Neural progenitor cell (in vitro differentiated cells): ENCODE measurements around the gene UBE2V1. TPM values are rescaled to one million over a fixed set of nuclear protein-coding genes. Genes with fewer than 3 reads are reported as not detected.

ENCODE experiments used
- DNase-seq: peaks from one replicate; pipeline ENCODE4 v3.0.0-alpha.2; 2016; ENCODE audit warnings: low spot score
- H2AFZ ChIP-seq: fragments of 200-600 bp; sonication (generic); replicated peaks from 2 replicates; pipeline ENCODE4 v1.6.1; 2016; ENCODE audit warnings: antibody characterized with exemption
- H3F3A ChIP-seq: fragments of 200-600 bp; sonication (generic); 2 replicates; pipeline ENCODE4 v1.6.1; 2016; ENCODE audit warnings: antibody characterized with exemption, low read depth
- H3K27ac ChIP-seq: fragments of 200-600 bp; sonication (generic); 2 replicates; pipeline ENCODE4 v1.5.1; 2016; ENCODE audit warnings: mild to moderate bottlenecking
- H3K27me3 ChIP-seq: fragments of 200-600 bp; sonication (generic); 2 replicates; pipeline ENCODE4 v1.6.1; 2016; ENCODE audit warnings: mild to moderate bottlenecking, moderate library complexity
- H3K36me3 ChIP-seq: fragments of 200-600 bp; sonication (generic); 2 replicates; pipeline ENCODE4 v1.5.1; 2016
- H3K4me1 ChIP-seq: fragments of 200-600 bp; sonication (generic); 2 replicates; pipeline ENCODE4 v1.6.1; 2016; ENCODE audit warnings: mixed run types
- H3K4me2 ChIP-seq: fragments of 200-600 bp; sonication (generic); 2 replicates; pipeline ENCODE4 v1.6.1; 2016
- H3K4me3 ChIP-seq: fragments of 200-600 bp; sonication (generic); 2 replicates; pipeline ENCODE4 v1.5.1; 2016
- H3K79me2 ChIP-seq: fragments of 200-600 bp; sonication (generic); 2 replicates; pipeline ENCODE4 v1.6.1; 2016; ENCODE audit warnings: low read depth
- H3K9ac ChIP-seq: fragments of 200-600 bp; sonication (generic); 2 replicates; pipeline ENCODE4 v1.6.1; 2016
- H3K9me3 ChIP-seq: fragments of 200-600 bp; sonication (generic); 2 replicates; pipeline ENCODE4 v1.5.1; 2016; ENCODE audit warnings: low read depth
- H4K20me1 ChIP-seq: fragments of 200-600 bp; sonication (generic); 2 replicates; pipeline ENCODE4 v1.6.1; 2016; ENCODE audit warnings: low read depth
- H3K27ac Mint-ChIP-seq: 3 replicates; pipeline ENCODE4 v1.8.0; 2021; ENCODE audit warnings: mixed read lengths
- H3K27me3 Mint-ChIP-seq: 2 replicates; pipeline ENCODE4 v1.8.0; 2022; ENCODE audit warnings: low read depth, mild to moderate bottlenecking, inconsistent platforms, moderate library complexity, mixed read lengths; ENCODE audit not compliant: insufficient read depth
- H3K36me3 Mint-ChIP-seq: 3 replicates; pipeline ENCODE4 v1.8.0; 2021; ENCODE audit warnings: mixed read lengths
- H3K4me1 Mint-ChIP-seq: 3 replicates; pipeline ENCODE4 v1.8.0; 2021; ENCODE audit warnings: mixed read lengths
- H3K4me3 Mint-ChIP-seq: 3 replicates; pipeline ENCODE4 v1.8.0; 2021; ENCODE audit warnings: mild to moderate bottlenecking, moderate library complexity, mixed read lengths
- H3K9me3 Mint-ChIP-seq: 3 replicates; pipeline ENCODE4 v1.8.0; 2020; ENCODE audit warnings: mixed read lengths
- CTCF ChIP-seq: fragments of 200-600 bp; sonication (generic); IDR thresholded peaks from 2 replicates; pipeline ENCODE4 v1.5.1; 2017; ENCODE audit warnings: antibody characterized with exemption, mild to moderate bottlenecking
- EZH2 ChIP-seq: fragments of 200-600 bp; sonication (generic); IDR thresholded peaks from 2 replicates; pipeline ENCODE4 v1.6.1; 2017; ENCODE audit warnings: antibody characterized with exemption, mild to moderate bottlenecking, moderate library complexity
- EZH2phosphoT487 ChIP-seq: fragments of 200-600 bp; sonication (generic); IDR thresholded peaks from 2 replicates; pipeline ENCODE4 v1.6.1; 2017; ENCODE audit warnings: antibody characterized with exemption
- total RNA-seq: library from RNA; depleted of rRNA; stranded (reverse); fragments of >200 nt; gene quantifications from 2 replicates; pipeline ENCODE4 v1.2.3, GENCODE V29; 2015; ENCODE audit warnings: low replicate concordance

Gene UBE2V1
- total RNA-seq, 1 donor from 2014 or later, result 143 TPM

- no peak overlapping the region for H3K9ac ChIP-seq
- no peaks in the 10 kb centered on the region for H3K9me3 Mint-ChIP-seq
- TF ChIP-seq CTCF (no peak), EZH2phosphoT487 (no peak), EZH2 (no peak)
- DNase-seq, result no peak
- H3K27ac Mint-ChIP-seq, result no peak overlapping the region
- H3K4me3 Mint-ChIP-seq, result no peak overlapping the region
- H3K79me2 ChIP-seq, result peaks cover 90% of the 10 kb centered on the region
- peaks cover 26% of the 10 kb centered on the region for H3F3A ChIP-seq
- peaks cover 78% of the 10 kb centered on the region for H4K20me1 ChIP-seq
- H3K4me1 Mint-ChIP-seq, result no peaks in the 10 kb centered on the region
- no peak overlapping the region for H3K4me3 ChIP-seq
- peaks cover 15% of the 10 kb centered on the region for H3K36me3 Mint-ChIP-seq
- H3K4me1 ChIP-seq, result no peaks in the 10 kb centered on the region
- H3K27me3 ChIP-seq, result no peaks in the 10 kb centered on the region
- H2AFZ ChIP-seq, result no peak overlapping the region
- H3K27me3 Mint-ChIP-seq, result no peaks in the 10 kb centered on the region
- no peaks in the 10 kb centered on the region for H3K9me3 ChIP-seq
- H3K27ac ChIP-seq, result no peak overlapping the region
- H3K4me2 ChIP-seq, result no peak overlapping the region
- H3K36me3 ChIP-seq, result peaks cover 5% of the 10 kb centered on the region
These were observed 13.8 kb downstream of the UBE2V1 start for GRCh38 chr20:50099113-50099512.

- Histone ChIP-seq H3F3A (peaks cover 26% of the 10 kb centered on the region), H3K27ac (no peak overlapping the region), H3K79me2 (peaks cover 90% of the 10 kb centered on the region), H3K27me3 (no peaks in the 10 kb centered on the region), H3K4me2 (no peak overlapping the region), H3K4me1 (no peaks in the 10 kb centered on the region), H3K36me3 (peaks cover 6% of the 10 kb centered on the region), H3K4me3 (no peak overlapping the region), H3K9me3 (no peaks in the 10 kb centered on the region), H4K20me1 (peaks cover 77% of the 10 kb centered on the region), H2AFZ (no peak overlapping the region), H3K9ac (no peak overlapping the region)
- no peak for DNase-seq
- Mint-ChIP-seq H3K36me3 (peaks cover 17% of the 10 kb centered on the region), H3K27me3 (no peaks in the 10 kb centered on the region), H3K4me1 (no peaks in the 10 kb centered on the region), H3K27ac (no peak overlapping the region), H3K9me3 (no peaks in the 10 kb centered on the region), H3K4me3 (no peak overlapping the region)
- TF ChIP-seq EZH2, result no peak
- no peak for TF ChIP-seq CTCF
- TF ChIP-seq EZH2phosphoT487, result no peak
These were observed 14.7 kb downstream of the UBE2V1 start for GRCh38 chr20:50098259-50098658.

- no peaks in the 10 kb centered on the region for H3K9me3 Mint-ChIP-seq
- no peaks in the 10 kb centered on the region for H3K27me3 Mint-ChIP-seq
- peaks cover 17% of the 10 kb centered on the region for H3K36me3 Mint-ChIP-seq
- no peaks in the 10 kb centered on the region for H3K9me3 ChIP-seq
- no peaks in the 10 kb centered on the region for H3K27me3 ChIP-seq
- H4K20me1 ChIP-seq, result peaks cover 77% of the 10 kb centered on the region
- H3F3A ChIP-seq, result peaks cover 26% of the 10 kb centered on the region
- no peak overlapping the region for H3K4me2 ChIP-seq
- H3K4me1 Mint-ChIP-seq, result no peaks in the 10 kb centered on the region
- no peak overlapping the region for H2AFZ ChIP-seq
- H3K27ac Mint-ChIP-seq, result no peak overlapping the region
- DNase-seq, result no peak
- H3K9ac ChIP-seq, result no peak overlapping the region
- no peaks in the 10 kb centered on the region for H3K4me1 ChIP-seq
- peaks cover 90% of the 10 kb centered on the region for H3K79me2 ChIP-seq
- no peak for TF ChIP-seq CTCF
- TF ChIP-seq EZH2phosphoT487, result no peak
- TF ChIP-seq EZH2, result no peak
- no peak overlapping the region for H3K27ac ChIP-seq
- H3K4me3 ChIP-seq, result no peak overlapping the region
- no peak overlapping the region for H3K4me3 Mint-ChIP-seq
- peaks cover 9% of the 10 kb centered on the region for H3K36me3 ChIP-seq
These were observed 15.1 kb downstream of the UBE2V1 start for GRCh38 chr20:50097843-50098242.
